Measurements from ENCODE around the gene NPPB. TPM values are rescaled to one million over a fixed set of nuclear protein-coding genes. Genes with fewer than 3 reads are reported as not detected.

Gene NPPB
- total RNA-seq, 1 donor from 2014 or later, result 5.4 TPM

DNA sequence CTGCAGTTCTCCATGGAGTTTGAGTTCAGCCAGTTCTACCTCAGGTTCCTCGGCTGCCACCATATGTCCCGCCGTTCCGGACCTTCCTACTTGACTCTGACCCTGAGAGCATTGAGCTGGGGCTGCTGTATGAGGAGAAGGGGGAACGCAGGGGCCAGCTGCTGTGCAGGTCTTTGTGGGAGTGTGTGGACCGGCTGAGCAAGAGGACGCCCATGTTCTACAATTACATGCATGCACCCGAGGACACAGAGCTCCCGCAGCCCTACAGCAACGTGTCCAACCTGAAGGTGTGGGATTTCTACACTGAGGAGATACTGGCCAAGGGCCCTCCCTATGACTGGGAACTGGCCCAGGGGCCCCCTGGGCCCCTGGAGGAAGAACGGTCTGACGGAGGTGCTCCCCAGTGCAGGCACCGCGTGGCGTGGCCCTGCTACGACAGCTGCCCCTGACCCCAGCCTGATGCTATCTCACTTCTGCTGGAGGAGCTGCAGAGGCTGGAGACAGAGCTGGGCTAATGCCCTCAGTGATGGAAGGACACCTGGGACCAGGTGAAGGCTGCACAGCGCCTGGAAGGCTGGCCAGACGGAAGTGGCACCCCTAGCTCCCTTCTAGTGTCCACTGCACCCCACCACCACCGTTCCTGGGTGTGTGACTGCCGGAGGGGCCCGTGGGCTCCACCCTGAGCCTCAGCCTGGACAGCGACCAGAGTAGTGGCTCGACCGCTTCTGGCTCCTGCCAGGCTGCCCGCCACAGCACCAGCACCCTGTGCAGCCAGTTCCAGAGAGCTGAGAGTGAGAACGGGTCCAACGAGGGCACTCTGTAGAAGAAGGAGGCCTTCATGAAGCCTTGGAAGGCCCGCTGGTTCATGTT, 20.8 kb upstream of the NPPB start:
- Histone ChIP-seq H3K4me3 (ENCODE audit: low read depth, low read length) (no peak overlapping the region), H3K36me3 (ENCODE audit: control insufficient read depth, insufficient read depth, low read length) (no peaks in the 10 kb centered on the region), H3K27me3 (ENCODE audit: control insufficient read depth, insufficient read depth, low read length) (peaks cover 33% of the 10 kb centered on the region)
- DNase-seq (ENCODE audit: low read depth), result no peak
- TF ChIP-seq, protein P1, sequence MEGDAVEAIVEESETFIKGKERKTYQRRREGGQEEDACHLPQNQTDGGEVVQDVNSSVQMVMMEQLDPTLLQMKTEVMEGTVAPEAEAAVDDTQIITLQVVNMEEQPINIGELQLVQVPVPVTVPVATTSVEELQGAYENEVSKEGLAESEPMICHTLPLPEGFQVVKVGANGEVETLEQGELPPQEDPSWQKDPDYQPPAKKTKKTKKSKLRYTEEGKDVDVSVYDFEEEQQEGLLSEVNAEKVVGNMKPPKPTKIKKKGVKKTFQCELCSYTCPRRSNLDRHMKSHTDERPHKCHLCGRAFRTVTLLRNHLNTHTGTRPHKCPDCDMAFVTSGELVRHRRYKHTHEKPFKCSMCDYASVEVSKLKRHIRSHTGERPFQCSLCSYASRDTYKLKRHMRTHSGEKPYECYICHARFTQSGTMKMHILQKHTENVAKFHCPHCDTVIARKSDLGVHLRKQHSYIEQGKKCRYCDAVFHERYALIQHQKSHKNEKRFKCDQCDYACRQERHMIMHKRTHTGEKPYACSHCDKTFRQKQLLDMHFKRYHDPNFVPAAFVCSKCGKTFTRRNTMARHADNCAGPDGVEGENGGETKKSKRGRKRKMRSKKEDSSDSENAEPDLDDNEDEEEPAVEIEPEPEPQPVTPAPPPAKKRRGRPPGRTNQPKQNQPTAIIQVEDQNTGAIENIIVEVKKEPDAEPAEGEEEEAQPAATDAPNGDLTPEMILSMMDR (IDR thresholded peaks at IDR 0.05; ENCODE audit: insufficient read depth, low read length, poor library complexity, severe bottlenecking), result no peak

DNA sequence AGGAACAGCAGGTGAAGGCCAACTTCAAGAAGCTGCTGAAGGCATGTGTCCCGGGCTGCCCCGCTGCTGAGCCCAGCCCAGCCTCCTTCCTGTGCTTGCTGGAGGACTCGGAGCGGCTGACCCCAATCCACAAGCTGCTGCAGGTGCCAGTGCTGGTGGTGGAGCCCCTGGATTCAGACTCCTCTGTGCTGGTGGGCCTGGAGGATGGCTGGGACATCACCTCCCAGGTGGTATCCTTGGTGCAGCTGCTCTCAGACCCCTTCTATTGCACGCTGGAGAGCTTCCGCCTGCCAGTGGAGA, 20.1 kb upstream of the NPPB start:
- TF ChIP-seq, protein P1 (IDR thresholded peaks at IDR 0.05; ENCODE audit: insufficient read depth, low read length, poor library complexity, severe bottlenecking), result no peak
- DNase-seq (ENCODE audit: low read depth), result no peak
- H3K4me3 ChIP-seq (ENCODE audit: low read depth, low read length), result no peak overlapping the region
- peaks cover 38% of the 10 kb centered on the region for H3K27me3 ChIP-seq (ENCODE audit: control insufficient read depth, insufficient read depth, low read length)
- H3K36me3 ChIP-seq (ENCODE audit: control insufficient read depth, insufficient read depth, low read length), result no peaks in the 10 kb centered on the region

DNA sequence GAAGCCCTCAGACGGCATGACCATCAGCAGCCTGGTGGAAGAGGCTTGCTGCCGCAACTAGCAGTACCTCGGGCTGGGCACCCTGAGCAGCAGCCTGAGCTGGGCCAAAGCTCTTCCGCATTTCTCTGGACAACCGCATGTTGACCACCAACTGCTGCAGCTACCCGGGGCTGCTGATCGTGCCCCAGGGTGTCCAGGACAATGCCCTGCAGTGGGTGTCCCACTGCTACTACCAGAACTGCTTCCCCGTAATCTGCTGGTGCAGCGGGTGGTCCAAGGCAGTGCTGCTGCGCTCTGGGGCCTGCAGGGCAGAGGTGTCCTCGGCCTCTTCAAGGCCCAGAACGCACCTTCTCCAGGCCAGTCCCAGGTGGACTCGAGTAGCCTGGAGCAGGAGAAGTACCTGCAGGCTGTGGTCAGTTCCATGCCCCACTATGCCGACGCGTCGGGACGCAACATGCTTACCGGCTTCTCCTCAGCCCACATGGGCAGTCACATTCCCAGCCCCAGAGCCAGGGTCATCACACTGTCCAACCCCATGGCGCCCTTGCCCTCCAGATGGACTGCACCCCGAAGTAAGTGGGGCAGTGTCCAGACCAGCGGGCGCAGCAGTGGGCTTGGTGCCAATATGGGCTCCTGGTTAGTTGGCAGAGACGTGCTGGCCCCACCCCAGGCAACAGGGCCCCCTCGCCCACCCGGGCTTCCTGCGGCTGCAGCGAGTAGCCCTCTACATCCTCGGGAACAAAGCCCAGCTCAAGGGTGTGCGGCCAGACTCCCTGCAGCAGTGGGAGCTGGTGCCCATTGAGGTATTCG, 19.5 kb upstream of the NPPB start:
- H3K27me3 ChIP-seq (ENCODE audit: control insufficient read depth, insufficient read depth, low read length), result peaks cover 36% of the 10 kb centered on the region
- TF ChIP-seq, protein P1 (IDR thresholded peaks at IDR 0.05; ENCODE audit: insufficient read depth, low read length, poor library complexity, severe bottlenecking), result no peak
- H3K4me3 ChIP-seq (ENCODE audit: low read depth, low read length), result no peak overlapping the region
- no peaks in the 10 kb centered on the region for H3K36me3 ChIP-seq (ENCODE audit: control insufficient read depth, insufficient read depth, low read length)
- no peak for DNase-seq (ENCODE audit: low read depth)

DNA sequence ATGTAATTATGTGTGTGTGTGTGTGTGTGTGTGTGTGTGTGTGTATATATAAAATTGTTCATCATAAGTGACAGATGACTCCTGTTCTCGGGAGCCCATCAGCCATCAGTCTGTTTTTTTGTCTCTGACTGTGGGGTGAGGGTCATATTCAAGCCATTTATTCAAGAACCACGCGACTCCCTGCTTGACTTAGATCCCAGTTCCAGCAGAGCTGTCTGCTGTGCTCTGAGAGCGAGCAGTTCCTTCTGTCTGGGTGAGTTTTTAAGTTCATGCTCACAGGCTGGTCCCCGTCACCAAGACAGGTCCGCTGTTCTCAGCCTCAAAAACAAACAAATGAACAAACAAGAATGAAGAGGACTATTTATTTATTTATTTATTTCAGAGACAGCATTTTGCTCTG, 18.3 kb upstream of the NPPB start:
- DNase-seq (ENCODE audit: low read depth), result no peak
- Histone ChIP-seq H3K36me3 (ENCODE audit: control insufficient read depth, insufficient read depth, low read length) (no peaks in the 10 kb centered on the region), H3K4me3 (ENCODE audit: low read depth, low read length) (no peak overlapping the region), H3K27me3 (ENCODE audit: control insufficient read depth, insufficient read depth, low read length) (peaks cover 34% of the 10 kb centered on the region)
- TF ChIP-seq, protein P1 (IDR thresholded peaks at IDR 0.05; ENCODE audit: insufficient read depth, low read length, poor library complexity, severe bottlenecking), result no peak

DNA sequence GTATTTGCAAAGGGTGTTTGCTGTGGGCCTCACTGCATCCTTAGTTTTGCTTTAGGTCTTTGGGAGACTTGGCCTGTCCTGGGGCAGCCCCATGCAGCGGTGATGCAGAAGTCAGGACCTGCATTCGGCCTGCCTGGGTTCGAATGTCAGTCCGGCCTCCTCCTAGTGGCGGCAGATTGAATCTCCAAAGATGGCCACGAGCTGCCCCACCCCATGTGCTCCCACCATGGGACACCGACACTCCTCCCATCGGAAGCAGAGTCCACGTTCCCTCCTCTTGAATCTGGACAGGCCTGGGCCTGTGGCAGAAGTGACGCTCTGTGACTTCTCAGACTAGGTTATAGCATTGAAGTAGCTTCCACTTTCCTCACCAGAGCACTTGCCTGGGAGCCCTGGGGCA, 16.3 kb upstream of the NPPB start:
- DNase-seq (ENCODE audit: low read depth), result no peak
- TF ChIP-seq, protein P1 (IDR thresholded peaks at IDR 0.05; ENCODE audit: insufficient read depth, low read length, poor library complexity, severe bottlenecking), result no peak
- Histone ChIP-seq H3K27me3 (ENCODE audit: control insufficient read depth, insufficient read depth, low read length) (peaks cover 40% of the 10 kb centered on the region), H3K4me3 (ENCODE audit: low read depth, low read length) (no peak overlapping the region), H3K36me3 (ENCODE audit: control insufficient read depth, insufficient read depth, low read length) (no peaks in the 10 kb centered on the region)

All from kidney epithelial cell (primary cell).